ENCODE data around the gene CCDC187.

DNA sequence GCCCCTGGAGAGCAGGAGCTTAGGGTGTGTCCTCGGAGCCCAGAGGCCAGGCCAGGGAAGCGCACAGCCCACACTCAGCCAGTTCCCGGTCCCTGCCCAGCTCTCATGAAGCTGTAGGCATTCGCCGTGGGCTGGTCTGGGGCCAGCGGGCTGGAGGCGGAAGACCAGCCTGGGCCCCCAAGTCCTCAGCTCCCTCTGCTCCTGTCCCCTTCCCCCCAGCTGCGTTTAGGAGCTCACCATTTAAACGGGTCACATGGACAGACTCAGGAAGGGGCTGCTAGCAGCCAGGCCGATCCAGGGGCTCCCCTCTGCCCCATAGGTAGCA lies 42.2 kb upstream of the CCDC187 start:
- TF ChIP-seq RAD21 (IDR thresholded peaks at IDR 0.05 in 1 of 2, conservative IDR thresholded peaks at IDR 0.05 in 1 of 2; ENCODE audit: low read depth in 2 of 2, low read length in 2 of 2) (no peak), RFX5 (IDR thresholded peaks at IDR 0.05; ENCODE audit: borderline replicate concordance, low read depth, low read length) (no peak), POLR2A (IDR thresholded peaks at IDR 0.05; ENCODE audit: control extremely low read depth in 1 of 2, low read depth in 2 of 2, low read length in 2 of 2) (no peak), POLR2AphosphoS5 (IDR thresholded peaks at IDR 0.05; ENCODE audit: low read depth, low read length) (no peak), ZNF274 (IDR thresholded peaks at IDR 0.05; ENCODE audit: borderline replicate concordance, extremely low read depth, low read length) (no peak), HDAC6 (IDR thresholded peaks at IDR 0.05; ENCODE audit: low read depth, low read length) (no peak)
- TF ChIP-seq, protein P1, sequence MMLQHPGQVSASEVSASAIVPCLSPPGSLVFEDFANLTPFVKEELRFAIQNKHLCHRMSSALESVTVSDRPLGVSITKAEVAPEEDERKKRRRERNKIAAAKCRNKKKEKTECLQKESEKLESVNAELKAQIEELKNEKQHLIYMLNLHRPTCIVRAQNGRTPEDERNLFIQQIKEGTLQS (IDR thresholded peaks at IDR 0.05; ENCODE audit: insufficient read depth, low read depth, low read length) = no peak
